ENCODE results near the gene SRPK2. TPM values are rescaled to one million over a fixed set of nuclear protein-coding genes. Genes with fewer than 3 reads are reported as not detected.

SRPK2 gene
- total RNA-seq, 1 experiment from 2014 or later, result 50.5 TPM

DNA sequence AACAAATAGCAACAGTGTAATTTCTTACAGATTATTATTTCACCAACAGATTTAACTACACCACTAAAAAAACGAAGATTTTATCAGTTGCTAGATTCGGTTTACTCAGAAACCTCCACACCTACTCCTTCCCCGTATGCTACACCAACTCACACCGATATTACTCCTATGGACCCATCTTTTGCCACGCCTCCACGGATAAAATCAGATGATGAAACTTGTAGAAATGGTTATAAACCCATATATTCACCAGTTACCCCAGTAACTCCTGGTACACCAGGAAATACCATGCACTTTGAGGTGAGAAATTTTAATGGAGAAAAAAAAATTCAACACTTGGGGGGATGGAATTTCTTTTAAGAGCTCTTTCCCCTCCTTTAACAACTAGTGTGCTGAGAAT is 282.2 kb downstream of the SRPK2 start (continued):
- TF ChIP-seq, protein P1, sequence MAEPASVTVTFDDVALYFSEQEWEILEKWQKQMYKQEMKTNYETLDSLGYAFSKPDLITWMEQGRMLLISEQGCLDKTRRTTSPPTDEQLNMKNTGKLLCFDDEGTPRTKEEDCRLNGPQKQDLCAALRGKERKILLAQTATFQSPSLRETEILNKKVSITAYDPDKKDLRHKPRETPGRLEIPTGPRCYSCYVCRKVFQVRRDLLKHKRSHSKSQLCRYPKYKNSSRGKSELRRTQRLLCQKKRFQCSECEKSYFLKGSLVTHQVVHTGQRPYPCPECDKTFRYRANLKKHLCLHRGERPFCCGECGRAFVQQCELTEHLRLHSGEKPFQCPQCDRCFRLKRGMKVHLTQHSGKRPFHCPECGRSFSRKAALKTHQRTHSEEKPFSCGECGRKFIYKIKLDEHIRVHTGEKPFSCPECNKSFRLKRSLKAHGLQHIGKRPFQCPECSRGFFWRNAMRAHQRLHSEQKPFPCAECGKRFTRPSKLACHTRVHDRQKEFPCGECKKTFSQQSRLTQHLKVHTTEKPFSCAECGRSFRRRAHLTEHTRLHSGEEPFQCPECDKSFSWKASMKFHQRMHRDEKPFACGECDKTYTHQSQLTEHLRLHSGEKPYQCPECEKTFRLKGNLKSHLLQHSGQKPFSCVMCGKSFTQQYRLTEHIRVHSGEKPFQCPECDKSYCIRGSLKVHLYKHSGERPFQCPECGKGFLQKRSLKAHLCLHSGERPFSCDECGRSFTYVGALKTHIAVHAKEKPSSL (CRISPR knock-in tag; conservative IDR thresholded peaks at IDR 0.05), result no peak
- TF ChIP-seq ATF1 (CRISPR knock-in tag; IDR thresholded peaks at IDR 0.05) (no peak), NR2C2 (CRISPR knock-in tag; IDR thresholded peaks at IDR 0.05) (no peak)
- TF ChIP-seq, protein P2, sequence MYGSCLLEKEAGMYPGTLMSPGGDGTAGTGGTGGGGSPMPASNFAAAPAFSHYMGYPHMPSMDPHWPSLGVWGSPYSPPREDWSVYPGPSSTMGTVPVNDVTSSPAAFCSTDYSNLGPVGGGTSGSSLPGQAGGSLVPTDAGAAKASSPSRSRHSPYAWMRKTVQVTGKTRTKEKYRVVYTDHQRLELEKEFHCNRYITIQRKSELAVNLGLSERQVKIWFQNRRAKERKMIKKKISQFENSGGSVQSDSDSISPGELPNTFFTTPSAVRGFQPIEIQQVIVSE (CRISPR knock-in tag; IDR thresholded peaks at IDR 0.05; ENCODE audit: borderline replicate concordance), result no peak

DNA sequence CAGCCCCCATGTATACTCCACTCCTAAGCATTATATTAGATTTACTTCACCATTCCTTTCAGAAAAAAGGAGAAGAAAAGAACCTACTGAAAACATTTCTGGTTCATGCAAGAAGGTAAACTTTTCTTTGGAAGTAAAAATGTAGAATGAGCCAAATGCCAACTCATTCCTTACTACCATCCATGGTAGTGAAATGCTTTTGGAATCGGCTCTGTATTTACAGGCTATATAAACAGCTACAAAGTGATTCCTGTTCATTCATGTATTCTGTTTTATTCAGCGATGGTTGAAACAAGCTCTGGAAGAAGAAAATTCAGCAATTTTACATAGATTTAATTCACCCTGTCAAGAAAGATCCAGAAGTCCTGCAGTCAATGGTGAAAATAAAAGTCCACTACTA is 283.1 kb downstream of the SRPK2 start:
- ATAC-seq (no peak), DNase-seq (ENCODE audit: low spot score) (no peak)
- 0 out of 2 replicates have a peak, but pooled peaks cover 2% of the 10 kb centered on the region for H3K4me1 Mint-ChIP-seq
- no peaks in the 10 kb centered on the region for H3K9me3 Mint-ChIP-seq
- no peaks in the 10 kb centered on the region for H3K27me3 Mint-ChIP-seq (ENCODE audit: low read depth)
- TF ChIP-seq JAZF1 (CRISPR knock-in tag; IDR thresholded peaks at IDR 0.05) (no peak), OVOL2 (CRISPR knock-in tag; IDR thresholded peaks at IDR 0.05; ENCODE audit: borderline replicate concordance) (no peak), ZNF396 (CRISPR knock-in tag; IDR thresholded peaks at IDR 0.05; ENCODE audit: borderline replicate concordance) (no peak), NFATC4 (CRISPR knock-in tag; IDR thresholded peaks at IDR 0.05) (no peak)
- TF ChIP-seq, protein P1 (CRISPR knock-in tag; conservative IDR thresholded peaks at IDR 0.05), result no peak
- TF ChIP-seq, protein P3, sequence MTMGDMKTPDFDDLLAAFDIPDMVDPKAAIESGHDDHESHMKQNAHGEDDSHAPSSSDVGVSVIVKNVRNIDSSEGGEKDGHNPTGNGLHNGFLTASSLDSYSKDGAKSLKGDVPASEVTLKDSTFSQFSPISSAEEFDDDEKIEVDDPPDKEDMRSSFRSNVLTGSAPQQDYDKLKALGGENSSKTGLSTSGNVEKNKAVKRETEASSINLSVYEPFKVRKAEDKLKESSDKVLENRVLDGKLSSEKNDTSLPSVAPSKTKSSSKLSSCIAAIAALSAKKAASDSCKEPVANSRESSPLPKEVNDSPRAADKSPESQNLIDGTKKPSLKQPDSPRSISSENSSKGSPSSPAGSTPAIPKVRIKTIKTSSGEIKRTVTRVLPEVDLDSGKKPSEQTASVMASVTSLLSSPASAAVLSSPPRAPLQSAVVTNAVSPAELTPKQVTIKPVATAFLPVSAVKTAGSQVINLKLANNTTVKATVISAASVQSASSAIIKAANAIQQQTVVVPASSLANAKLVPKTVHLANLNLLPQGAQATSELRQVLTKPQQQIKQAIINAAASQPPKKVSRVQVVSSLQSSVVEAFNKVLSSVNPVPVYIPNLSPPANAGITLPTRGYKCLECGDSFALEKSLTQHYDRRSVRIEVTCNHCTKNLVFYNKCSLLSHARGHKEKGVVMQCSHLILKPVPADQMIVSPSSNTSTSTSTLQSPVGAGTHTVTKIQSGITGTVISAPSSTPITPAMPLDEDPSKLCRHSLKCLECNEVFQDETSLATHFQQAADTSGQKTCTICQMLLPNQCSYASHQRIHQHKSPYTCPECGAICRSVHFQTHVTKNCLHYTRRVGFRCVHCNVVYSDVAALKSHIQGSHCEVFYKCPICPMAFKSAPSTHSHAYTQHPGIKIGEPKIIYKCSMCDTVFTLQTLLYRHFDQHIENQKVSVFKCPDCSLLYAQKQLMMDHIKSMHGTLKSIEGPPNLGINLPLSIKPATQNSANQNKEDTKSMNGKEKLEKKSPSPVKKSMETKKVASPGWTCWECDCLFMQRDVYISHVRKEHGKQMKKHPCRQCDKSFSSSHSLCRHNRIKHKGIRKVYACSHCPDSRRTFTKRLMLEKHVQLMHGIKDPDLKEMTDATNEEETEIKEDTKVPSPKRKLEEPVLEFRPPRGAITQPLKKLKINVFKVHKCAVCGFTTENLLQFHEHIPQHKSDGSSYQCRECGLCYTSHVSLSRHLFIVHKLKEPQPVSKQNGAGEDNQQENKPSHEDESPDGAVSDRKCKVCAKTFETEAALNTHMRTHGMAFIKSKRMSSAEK (CRISPR knock-in tag; IDR thresholded peaks at IDR 0.05; ENCODE audit: borderline replicate concordance), result no peak
- TF ChIP-seq, protein P4, sequence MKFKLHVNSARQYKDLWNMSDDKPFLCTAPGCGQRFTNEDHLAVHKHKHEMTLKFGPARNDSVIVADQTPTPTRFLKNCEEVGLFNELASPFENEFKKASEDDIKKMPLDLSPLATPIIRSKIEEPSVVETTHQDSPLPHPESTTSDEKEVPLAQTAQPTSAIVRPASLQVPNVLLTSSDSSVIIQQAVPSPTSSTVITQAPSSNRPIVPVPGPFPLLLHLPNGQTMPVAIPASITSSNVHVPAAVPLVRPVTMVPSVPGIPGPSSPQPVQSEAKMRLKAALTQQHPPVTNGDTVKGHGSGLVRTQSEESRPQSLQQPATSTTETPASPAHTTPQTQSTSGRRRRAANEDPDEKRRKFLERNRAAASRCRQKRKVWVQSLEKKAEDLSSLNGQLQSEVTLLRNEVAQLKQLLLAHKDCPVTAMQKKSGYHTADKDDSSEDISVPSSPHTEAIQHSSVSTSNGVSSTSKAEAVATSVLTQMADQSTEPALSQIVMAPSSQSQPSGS (CRISPR knock-in tag; IDR thresholded peaks at IDR 0.05; ENCODE audit: borderline replicate concordance, low read depth), result no peak
- H3K4me3 Mint-ChIP-seq, result no peak overlapping the region
- POLR2A ChIA-PET, result no interaction called here
- H3K27ac Mint-ChIP-seq, result no peak overlapping the region
- CTCF ChIA-PET, result interaction anchor here (0.6 kb wide), 1 partner anchor 29 kb away, joined by 3 read pairs; no protein-coding TSS in a partner anchor
- peaks cover 72% of the 10 kb centered on the region for H3K36me3 Mint-ChIP-seq
